Superior temporal gyrus (tissue), 1 donor: ENCODE data around the gene NFATC3.

Experiments
- DNase-seq: peaks from one replicate; pipeline ENCODE4 v3.0.0-alpha.2; 2016; ENCODE audit errors: extremely low spot score

NFATC3 gene

GRCh38 chr16:68085259-68086071 is at the start of gene NFATC3:
NFATC3 (plus strand) TSS chr16:68085370; CDS start chr16:68085682, 312 bp downstream.
- DNase-seq = peak; percentile 90

GRCh38 chr16:68037841-68038597 is 47.2 kb upstream of the NFATC3 start:
- DNase-seq = no peak

DNA sequence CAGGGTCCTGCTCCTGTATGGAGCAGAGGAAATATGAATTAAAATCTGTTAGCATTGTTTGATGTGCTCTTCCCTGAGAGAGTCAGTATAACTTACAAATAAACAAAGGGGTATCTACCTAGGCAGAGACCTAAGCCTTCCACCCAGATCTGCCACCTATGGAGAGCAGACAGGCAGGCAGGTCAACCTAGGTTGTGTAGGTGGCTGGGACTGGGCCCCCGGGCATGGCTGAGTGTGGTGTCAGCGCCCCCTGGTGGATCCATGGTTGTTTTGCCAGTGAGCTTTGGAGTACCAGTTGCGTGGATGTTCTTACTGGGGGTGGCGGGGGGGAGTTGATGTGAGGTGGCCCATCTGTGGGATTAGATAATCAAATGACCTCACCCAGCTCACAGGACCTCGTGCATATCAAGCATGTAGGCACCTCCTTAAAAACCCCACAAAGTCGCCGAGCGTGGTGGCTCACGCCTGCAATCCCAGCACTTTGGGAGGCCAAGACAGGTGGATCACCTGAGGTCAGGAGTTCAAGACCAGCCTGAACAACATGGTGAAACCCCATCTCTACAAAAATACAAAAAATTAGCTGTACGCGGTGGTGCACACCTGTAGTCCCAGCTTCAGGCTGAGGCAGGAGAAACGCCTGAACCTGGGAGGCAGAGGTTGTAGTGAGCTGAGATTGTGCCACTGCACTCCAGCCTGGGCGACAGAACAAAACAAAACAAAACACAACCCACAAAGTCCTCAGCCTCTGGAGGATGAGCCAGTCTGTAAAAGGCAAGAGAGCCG is 44.5 kb upstream of the NFATC3 start:
- DNase-seq = peak; percentile 79

GRCh38 chr16:68041783-68042182 is 43.4 kb upstream of the NFATC3 start:
- no peak for DNase-seq

- DNase-seq = no peak
Measured at GRCh38 chr16:68046106-68046505, 39.1 kb upstream of the NFATC3 start.

- no peak for DNase-seq
Measured at GRCh38 chr16:68047987-68048386, 37.2 kb upstream of the NFATC3 start.

DNA sequence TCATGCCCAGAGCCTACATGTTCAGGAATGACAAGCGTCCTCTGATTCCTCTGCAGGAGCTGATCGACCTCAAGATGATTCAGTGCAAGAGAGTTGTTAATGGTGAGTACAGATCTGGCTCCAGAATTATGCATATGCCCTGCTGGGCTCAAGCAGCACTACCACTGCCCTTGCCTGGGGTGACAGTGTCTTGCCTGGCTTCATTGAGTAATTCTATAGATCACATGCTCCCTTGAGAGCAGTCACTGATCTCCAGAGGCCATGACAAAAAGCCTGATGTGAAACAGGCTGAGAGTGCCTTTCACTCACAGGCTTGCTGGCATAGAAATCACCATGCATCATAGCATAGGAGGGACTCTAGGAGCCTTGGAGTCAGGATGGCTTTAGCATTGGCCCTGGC is 35.7 kb upstream of the NFATC3 start:
- no peak for DNase-seq

- no peak for DNase-seq
Measured at GRCh38 chr16:68055395-68055794, 29.8 kb upstream of the NFATC3 start.

DNA sequence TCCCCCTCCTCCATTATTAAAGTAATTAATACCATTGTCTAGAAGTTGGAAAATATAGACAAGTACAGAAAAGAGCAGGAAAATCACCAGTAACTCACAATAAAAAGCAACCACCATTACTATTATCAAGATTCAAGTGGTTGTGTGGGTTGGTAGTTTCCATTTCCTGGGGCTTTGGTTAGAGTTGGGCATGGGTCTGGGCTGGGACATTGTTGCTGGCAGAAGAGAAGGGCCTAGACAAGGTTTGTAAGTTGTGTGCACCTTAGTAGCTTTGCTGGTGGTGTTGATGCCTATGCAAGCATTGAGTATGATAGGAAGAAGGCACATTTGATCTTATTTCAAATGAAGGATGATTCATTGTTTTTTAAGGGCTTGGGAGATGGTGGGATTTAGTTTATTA is 25.4 kb upstream of the NFATC3 start:
- no peak for DNase-seq

GRCh38 chr16:68061396-68061795 is 23.8 kb upstream of the NFATC3 start:
- DNase-seq = no peak

DNA sequence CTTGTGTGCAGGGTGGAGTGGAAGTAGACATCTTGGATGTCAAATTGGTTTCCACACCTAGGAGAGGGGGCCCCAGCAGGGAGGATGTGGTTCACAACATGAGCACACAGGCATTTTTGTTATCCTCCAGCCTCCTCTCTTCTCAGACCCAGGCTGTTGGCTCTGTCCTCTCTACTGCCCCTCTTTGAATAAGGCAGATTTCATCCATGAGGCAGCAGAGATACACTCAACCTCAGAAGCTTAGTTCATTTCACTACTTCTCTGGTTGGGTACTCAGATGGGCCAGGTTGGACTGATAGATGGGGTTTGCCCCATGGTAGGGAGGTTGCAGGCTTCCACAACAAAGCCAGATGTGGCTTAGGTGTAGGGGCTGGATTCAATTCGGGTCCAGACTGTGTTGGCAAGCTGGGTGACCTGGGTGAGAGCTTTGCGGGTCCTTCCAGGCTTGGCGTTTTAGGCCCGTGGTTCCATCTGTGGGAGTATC is 22.2 kb upstream of the NFATC3 start:
- DNase-seq = no peak

GRCh38 chr16:68064791-68065365 is 20.3 kb upstream of the NFATC3 start:
- peak; percentile 73 for DNase-seq

DNA sequence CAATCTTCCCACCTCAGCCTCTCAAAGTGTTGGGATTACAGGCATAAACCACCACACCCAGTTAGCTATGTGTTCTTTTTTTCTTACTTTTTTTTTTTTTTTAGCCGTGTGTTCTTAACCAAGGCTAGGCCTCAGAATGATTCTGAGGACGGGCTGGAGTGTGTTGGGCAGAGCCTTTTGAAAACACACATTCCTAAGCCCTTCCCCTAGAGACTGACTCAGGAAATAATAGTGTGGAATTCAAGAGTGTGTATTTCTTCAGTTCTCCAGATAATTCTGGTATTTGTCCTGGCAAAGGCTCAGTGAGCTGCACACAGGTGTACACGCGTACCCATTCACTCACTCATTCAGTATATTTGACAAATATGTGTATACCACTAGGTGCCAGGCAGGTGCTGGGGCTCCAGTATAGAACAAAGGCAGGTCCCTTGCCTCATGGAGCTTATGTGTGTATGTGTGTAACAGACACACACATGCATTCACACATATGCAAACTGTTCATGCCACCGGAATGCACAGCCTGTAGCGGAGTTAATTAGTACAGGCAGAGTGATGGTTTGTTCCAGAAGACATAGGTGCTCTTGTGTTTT is 19.4 kb upstream of the NFATC3 start:
- no peak for DNase-seq

GRCh38 chr16:68066763-68067162 is 18.4 kb upstream of the NFATC3 start:
- DNase-seq = no peak

- no peak for DNase-seq
Measured at GRCh38 chr16:68068926-68069325, 16.2 kb upstream of the NFATC3 start.

DNA sequence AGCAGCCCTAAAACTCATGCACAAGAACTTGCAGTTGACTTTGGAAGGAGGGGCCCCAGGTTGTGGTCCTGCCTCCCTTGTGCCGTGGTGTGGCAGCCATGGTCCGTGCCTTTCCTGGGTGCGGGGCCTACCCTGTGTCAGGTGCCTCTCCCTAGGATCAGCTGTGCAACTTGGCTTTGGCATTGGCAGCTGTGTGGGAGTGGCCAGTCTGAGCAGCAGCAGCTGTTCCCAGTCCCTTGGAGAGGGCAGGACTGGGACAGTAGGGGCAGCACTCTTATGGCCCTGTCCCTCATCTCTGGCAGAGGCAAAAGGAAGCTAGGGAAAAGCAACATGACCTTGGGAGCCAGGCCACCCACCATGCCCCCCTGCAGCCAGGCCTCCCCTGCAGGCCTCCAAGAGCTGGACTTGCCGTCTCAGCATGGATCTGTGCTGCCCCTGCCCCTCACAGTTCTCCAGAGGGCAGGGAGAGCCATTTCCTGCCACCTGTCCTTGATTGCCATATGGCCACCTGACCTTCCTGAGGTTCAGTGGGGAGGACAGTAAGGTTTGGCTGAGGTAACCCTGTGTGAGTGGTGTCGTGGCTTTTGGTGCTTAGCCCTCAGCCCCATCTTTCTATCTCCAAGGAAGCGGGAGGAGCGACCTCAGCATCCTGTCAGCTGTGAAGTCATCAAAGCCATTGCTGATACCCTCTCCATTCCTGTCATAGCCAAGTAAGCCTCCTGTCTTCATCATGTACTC is 15.5 kb upstream of the NFATC3 start:
- no peak for DNase-seq

- DNase-seq = no peak
Measured at GRCh38 chr16:68070249-68070730, 14.9 kb upstream of the NFATC3 start.

GRCh38 chr16:68070806-68071517 is 14.2 kb upstream of the NFATC3 start:
- no peak for DNase-seq

GRCh38 chr16:68071518-68071901 is 13.7 kb upstream of the NFATC3 start:
- no peak for DNase-seq
